IMR-90 (cell line): ENCODE data around the gene CTDP1. TPM values are rescaled to one million over a fixed set of nuclear protein-coding genes. Genes with fewer than 3 reads are reported as not detected.

Experiments
- ATAC-seq: fragments of 200-7000 bp; cut with Tn5 transposase; 2 replicates; pipeline ENCODE4 v1.9.1; 2020; ENCODE audit warnings: low read depth, mild to moderate bottlenecking, moderate library complexity
- BruUV-seq: library from RNA; stranded (reverse); fragments of 400-500 nt; replicated peaks from 2 replicates; lab custom pipeline; 2021; lab: Mats Ljungman, UMichigan
- CTCF ChIA-PET: fragments of 300-600 bp; formaldehyde crosslinking; extraction: SDS; loops from one replicate; lab custom pipeline; 2021; ENCODE audit warnings: antibody characterized with exemption; lab: Yijun Ruan, JAX
- POLR2A ChIA-PET: fragments of 300-600 bp; sonication (Branson Sonifier 250); formaldehyde crosslinking; loops from one replicate; lab custom pipeline; 2022; ENCODE audit warnings: antibody characterized with exemption; ENCODE audit not compliant: unreplicated experiment; lab: Charles Lee
- DNase-seq: peaks from one replicate; pipeline ENCODE4 v3.0.0; 2013
- H2AFZ ChIP-seq: replicated peaks from 2 replicates; pipeline ENCODE3; 2013; ENCODE audit warnings: low read length, mild to moderate bottlenecking; ENCODE audit not compliant: poor library complexity
- H2AK5ac ChIP-seq: 2 replicates; pipeline ENCODE4 v1.6.1; 2013; ENCODE audit warnings: low read depth, low read length, inconsistent platforms
- H2AK9ac ChIP-seq: replicated peaks from 2 replicates; pipeline ENCODE3; 2013; ENCODE audit warnings: mild to moderate bottlenecking, low read depth, low read length, moderate library complexity; ENCODE audit not compliant: poor library complexity
- H2BK120ac ChIP-seq: 2 replicates; pipeline ENCODE4 v1.6.1; 2013; ENCODE audit warnings: low read depth, low read length, inconsistent platforms
- H2BK15ac ChIP-seq: 3 replicates; pipeline ENCODE4 v1.6.1; 2013; ENCODE audit warnings: low read depth, low read length, inconsistent platforms
- H2BK20ac ChIP-seq: 2 replicates; pipeline ENCODE4 v1.6.1; 2013; ENCODE audit warnings: low read depth, mild to moderate bottlenecking, inconsistent platforms, low read length, moderate library complexity
- H2BK5ac ChIP-seq: 2 replicates; pipeline ENCODE4 v1.6.1; 2013; ENCODE audit warnings: mild to moderate bottlenecking, low read depth, low read length, inconsistent platforms; ENCODE audit not compliant: poor library complexity, severe bottlenecking
- H3K14ac ChIP-seq: replicated peaks from 2 replicates; pipeline ENCODE4 v1.6.1; 2013; ENCODE audit warnings: low read depth, low read length, inconsistent platforms
- H3K18ac ChIP-seq: 2 replicates; pipeline ENCODE4 v1.6.1; 2013; ENCODE audit warnings: low read depth, low read length, control low read depth
- H3K23ac ChIP-seq: 2 replicates; pipeline ENCODE4 v1.6.1; 2013; ENCODE audit warnings: low read depth, low read length, inconsistent platforms
- H3K27ac ChIP-seq: 2 replicates; pipeline ENCODE4 v1.5.1; 2013; ENCODE audit warnings: mild to moderate bottlenecking, control low read depth, low read length; ENCODE audit not compliant: insufficient read depth
- H3K27me3 ChIP-seq: 2 replicates; pipeline ENCODE4 v1.6.1; 2013; ENCODE audit warnings: low read length; ENCODE audit not compliant: control insufficient read depth, insufficient read depth
- H3K36me3 ChIP-seq: 2 replicates; pipeline ENCODE4 v1.6.1; 2013; ENCODE audit warnings: low read length, mixed read lengths; ENCODE audit not compliant: control insufficient read depth, insufficient read depth
- H3K4ac ChIP-seq: 2 replicates; pipeline ENCODE4 v1.6.1; 2013; ENCODE audit warnings: low read depth, low read length, inconsistent platforms
- H3K4me1 ChIP-seq: 2 replicates; pipeline ENCODE4 v1.6.1; 2013; ENCODE audit warnings: low read length, mixed read lengths; ENCODE audit not compliant: control insufficient read depth, insufficient read depth
- H3K4me2 ChIP-seq: 2 replicates; pipeline ENCODE4 v1.6.1; 2013; ENCODE audit warnings: low read depth, mild to moderate bottlenecking, control low read depth, low read length, moderate library complexity
- H3K4me3 ChIP-seq: 2 replicates; pipeline ENCODE4 v1.5.1; 2013; ENCODE audit warnings: low read depth, mild to moderate bottlenecking, control low read depth, low read length, moderate library complexity; ENCODE audit not compliant: insufficient read depth
- H3K56ac ChIP-seq: 2 replicates; pipeline ENCODE4 v1.6.1; 2013; ENCODE audit warnings: low read length, inconsistent platforms; ENCODE audit not compliant: insufficient read depth; ENCODE audit errors: extremely low read depth
- H3K79me1 ChIP-seq, 2 experiments: 2 replicates each; pipeline ENCODE4 v1.6.1; 2013; ENCODE audit warnings: low read length in 2 of 2, inconsistent platforms in 1 of 2, low read depth in 1 of 2
- H3K9ac ChIP-seq: 2 replicates; pipeline ENCODE4 v1.6.1; 2013; ENCODE audit warnings: low read depth, low read length, control low read depth
- H3K9me1 ChIP-seq: 2 replicates; pipeline ENCODE4 v1.6.1; 2013; ENCODE audit warnings: low read length, inconsistent platforms; ENCODE audit not compliant: insufficient read depth
- H3K9me3 ChIP-seq: 2 replicates; pipeline ENCODE4 v1.6.1; 2013; ENCODE audit warnings: low read length; ENCODE audit not compliant: control insufficient read depth, insufficient read depth
- H4K20me1 ChIP-seq: 2 replicates; pipeline ENCODE4 v1.6.1; 2013; ENCODE audit warnings: low read length, inconsistent platforms; ENCODE audit not compliant: insufficient read depth
- H4K5ac ChIP-seq: 2 replicates; pipeline ENCODE4 v1.6.1; 2013; ENCODE audit warnings: mild to moderate bottlenecking, low read depth, low read length, control low read depth
- H4K8ac ChIP-seq, 2 experiments: 2 replicates each; pipeline ENCODE4 v1.6.1; 2013; ENCODE audit warnings: low read depth in 2 of 2, low read length in 2 of 2, control low read depth in 1 of 2, inconsistent platforms in 1 of 2
- H4K91ac ChIP-seq: 2 replicates; pipeline ENCODE4 v1.6.1; 2013; ENCODE audit warnings: low read depth, low read length, inconsistent platforms; ENCODE audit not compliant: insufficient read depth
- BHLHE40 ChIP-seq: fragments of 150-350 bp; IDR thresholded peaks from 2 replicates; pipeline ENCODE4 v1.6.1; 2016; ENCODE audit warnings: mild to moderate bottlenecking, low read depth, low read length
- CEBPB ChIP-seq: IDR thresholded peaks from 2 replicates; pipeline ENCODE4 v1.6.1; 2012; ENCODE audit warnings: low read depth, low read length, improper control_type of control experiment
- CHD1 ChIP-seq: IDR thresholded peaks from 2 replicates; pipeline ENCODE4 v1.6.1; 2012; ENCODE audit warnings: low read depth, low read length, improper control_type of control experiment
- FOS ChIP-seq: fragments of 150-350 bp; IDR thresholded peaks from 2 replicates; pipeline ENCODE4 v1.6.1; 2016; ENCODE audit warnings: low read depth, low read length
- MAFK ChIP-seq: IDR thresholded peaks from 2 replicates; pipeline ENCODE4 v1.6.1; 2012; ENCODE audit warnings: low read depth, low read length, improper control_type of control experiment
- MAZ ChIP-seq: IDR thresholded peaks from 2 replicates; pipeline ENCODE4 v1.6.1; 2012; ENCODE audit warnings: low read depth, mild to moderate bottlenecking, low read length, improper control_type of control experiment, moderate library complexity, borderline replicate concordance
- MXI1 ChIP-seq: IDR thresholded peaks from 2 replicates; pipeline ENCODE4 v1.6.1; 2012; ENCODE audit warnings: low read depth, mild to moderate bottlenecking, low read length, moderate library complexity, borderline replicate concordance
- NFE2L2 ChIP-seq: fragments of 150-350 bp; IDR thresholded peaks from 2 replicates; pipeline ENCODE4 v1.6.1; 2016; ENCODE audit warnings: low read depth, mild to moderate bottlenecking, low read length
- POLR2A ChIP-seq: IDR thresholded peaks from 2 replicates; pipeline ENCODE4 v1.6.1; 2012; ENCODE audit warnings: mild to moderate bottlenecking, low read depth, low read length
- RAD21 ChIP-seq: IDR thresholded peaks from 2 replicates; pipeline ENCODE4 v1.6.1; 2012; ENCODE audit warnings: low read length, improper control_type of control experiment
- RCOR1 ChIP-seq: IDR thresholded peaks from 2 replicates; pipeline ENCODE4 v1.6.1; 2012; ENCODE audit warnings: mild to moderate bottlenecking, low read length, improper control_type of control experiment; ENCODE audit not compliant: insufficient replicate concordance
- RFX5 ChIP-seq: IDR thresholded peaks from 2 replicates; pipeline ENCODE4 v1.8.0; 2012; ENCODE audit warnings: low read depth, mild to moderate bottlenecking, low read length, moderate library complexity
- SMC3 ChIP-seq: fragments of 150-350 bp; IDR thresholded peaks from 2 replicates; pipeline ENCODE4 v1.6.1; 2016; ENCODE audit warnings: low read depth, mild to moderate bottlenecking, antibody characterized with exemption, low read length, moderate library complexity
- WGBS, 2 experiments: methylation state at CpG; one replicate each; pipeline versions ENCODE4 v1.1.5 to v1.1.7; 2013; ENCODE audit warnings: missing lambda C conversion rate in 2 of 2; ENCODE audit not compliant: insufficient read length in 1 of 2; ENCODE audit errors: extremely low coverage in 2 of 2; 5-methylcytosine and 5-hydroxymethylcytosine counted together
- dilution Hi-C: fragments of 300-500 bp; cut with HindIII; formaldehyde crosslinking; loops from one replicate; pipeline ENCODE4 v1.14.3; 2018; ENCODE audit warnings: low sequenced_read_pairs; ENCODE audit not compliant: unreplicated experiment
- in situ Hi-C: fragments of 300-500 bp; cut with MboI; formaldehyde crosslinking; loops from 3 replicates; pipeline ENCODE4 v1.14.3; 2019; ENCODE audit warnings: low sequenced_read_pairs, inconsistent platforms, mixed read lengths
- intact Hi-C: fragments of 100-400 bp; cut with micrococcal nuclease; formaldehyde crosslinking; loops from 2 replicates; pipeline ENCODE4 v1.10.0; 2022
- polyA plus RNA-seq, 3 experiments: library from polyadenylated mRNA; depleted of rRNA; stranded (reverse); fragments of >200 nt; gene quantifications; 2 replicates each; pipeline ENCODE4 v1.2.3, GENCODE V29; 2012; ENCODE audit warnings: low replicate concordance in 1 of 3
- total RNA-seq: library from RNA; depleted of rRNA; stranded (reverse); fragments of >200 nt; gene quantifications from 2 replicates; pipeline ENCODE4 v1.2.3, GENCODE V29; 2012
- TF ChIP-seq, protein P1 (sequence below): fragments of 150-350 bp; IDR thresholded peaks from 2 replicates; pipeline ENCODE4 v1.6.1; 2016; ENCODE audit warnings: low read depth, mild to moderate bottlenecking, low read length, moderate library complexity, borderline replicate concordance
- TF ChIP-seq, protein P2 (sequence below): fragments of 150-350 bp; IDR thresholded peaks from 2 replicates; pipeline ENCODE4 v1.6.1; 2017; ENCODE audit warnings: mild to moderate bottlenecking, antibody characterized with exemption, low read length, low read depth
- TF ChIP-seq, protein P3 (sequence below): conservative IDR thresholded peaks from 2 replicates; pipeline ENCODE4 v1.5.1; 2012; ENCODE audit warnings: mild to moderate bottlenecking, low read depth, low read length, improper control_type of control experiment

Gene CTDP1
- total and polyA plus RNA-seq, 2 of the 4 experiments (the other 2 are of a cell fraction) = 13.4 to 17.6 TPM

DNA sequence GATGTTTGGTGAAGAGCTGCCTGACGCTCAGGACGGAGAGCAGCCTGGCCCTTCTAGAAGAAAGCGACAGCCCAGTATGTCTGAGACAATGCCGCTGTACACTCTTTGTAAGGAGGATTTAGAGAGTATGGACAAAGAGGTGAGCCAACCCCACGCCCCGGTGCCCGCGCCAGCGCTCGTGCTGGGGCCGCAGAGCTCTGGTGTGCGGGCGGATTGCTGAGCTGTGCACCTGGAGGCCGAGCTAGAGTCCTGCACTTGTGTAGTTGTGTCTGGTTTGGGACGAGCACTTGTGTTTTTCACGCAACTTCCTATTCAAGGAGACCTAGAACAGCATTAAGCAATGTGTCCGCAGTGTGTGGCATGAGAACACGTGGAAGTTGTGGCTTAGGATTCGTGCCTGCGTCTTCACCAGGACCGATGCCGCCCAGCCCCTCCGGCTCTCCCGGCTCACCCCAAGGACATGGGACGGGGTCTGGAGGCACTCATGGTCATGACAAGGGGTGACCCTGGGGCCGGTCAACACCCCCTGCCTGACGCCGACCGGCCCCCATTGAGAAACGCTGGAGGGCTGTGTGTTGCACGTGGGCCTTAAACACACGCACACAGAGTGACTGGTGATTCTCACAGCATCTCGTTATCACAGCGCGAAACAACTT is 49.5 kb downstream of the CTDP1 start:
- no peak overlapping the region for H3K4me3 ChIP-seq
- H2AK9ac ChIP-seq = no peak overlapping the region
- H4K91ac ChIP-seq = no peak overlapping the region
- CTCF ChIA-PET = no interaction called here
- no peak overlapping the region for H2BK20ac ChIP-seq
- no peak overlapping the region for H3K56ac ChIP-seq
- H3K27me3 ChIP-seq = no peaks in the 10 kb centered on the region
- 95% methylated on average over 14 of the region's 35 CpGs; no CpG with 5 or more reads in 1 of the 2 experiments for WGBS, 2 experiments
- H4K20me1 ChIP-seq = no peaks in the 10 kb centered on the region
- H3K27ac ChIP-seq = no peak overlapping the region
- peaks cover 62% of the 10 kb centered on the region for H3K36me3 ChIP-seq
- no peak for DNase-seq
- no peak overlapping the region for H3K18ac ChIP-seq
- no peak overlapping the region for H3K9ac ChIP-seq
- no peak overlapping the region for H2AFZ ChIP-seq
- H2BK15ac ChIP-seq = no peak overlapping the region
- in situ Hi-C loops = no loop called here
- intact Hi-C loops = no loop called here
- H4K8ac ChIP-seq = no peak overlapping the region
- H4K5ac ChIP-seq = no peak overlapping the region
- peaks cover 28 to 46% of the 10 kb centered on the region in 2 experiments for H3K79me1 ChIP-seq
- dilution Hi-C loops = no loop called here
- no peak overlapping the region for H3K23ac ChIP-seq
- no peak for TF ChIP-seq RCOR1
- TF ChIP-seq MAFK = no peak
- TF ChIP-seq FOS = no peak
- TF ChIP-seq, protein P1, sequence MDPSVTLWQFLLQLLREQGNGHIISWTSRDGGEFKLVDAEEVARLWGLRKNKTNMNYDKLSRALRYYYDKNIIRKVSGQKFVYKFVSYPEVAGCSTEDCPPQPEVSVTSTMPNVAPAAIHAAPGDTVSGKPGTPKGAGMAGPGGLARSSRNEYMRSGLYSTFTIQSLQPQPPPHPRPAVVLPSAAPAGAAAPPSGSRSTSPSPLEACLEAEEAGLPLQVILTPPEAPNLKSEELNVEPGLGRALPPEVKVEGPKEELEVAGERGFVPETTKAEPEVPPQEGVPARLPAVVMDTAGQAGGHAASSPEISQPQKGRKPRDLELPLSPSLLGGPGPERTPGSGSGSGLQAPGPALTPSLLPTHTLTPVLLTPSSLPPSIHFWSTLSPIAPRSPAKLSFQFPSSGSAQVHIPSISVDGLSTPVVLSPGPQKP = no peak
- no peak for TF ChIP-seq RFX5
- TF ChIP-seq RAD21 = no peak
- TF ChIP-seq MAZ = no peak
- no peak for TF ChIP-seq NFE2L2
- TF ChIP-seq BHLHE40 = no peak
- no peak for TF ChIP-seq CEBPB
- TF ChIP-seq SMC3 = no peak
- no peak for TF ChIP-seq MXI1
- TF ChIP-seq CHD1 = no peak
- TF ChIP-seq, protein P2, sequence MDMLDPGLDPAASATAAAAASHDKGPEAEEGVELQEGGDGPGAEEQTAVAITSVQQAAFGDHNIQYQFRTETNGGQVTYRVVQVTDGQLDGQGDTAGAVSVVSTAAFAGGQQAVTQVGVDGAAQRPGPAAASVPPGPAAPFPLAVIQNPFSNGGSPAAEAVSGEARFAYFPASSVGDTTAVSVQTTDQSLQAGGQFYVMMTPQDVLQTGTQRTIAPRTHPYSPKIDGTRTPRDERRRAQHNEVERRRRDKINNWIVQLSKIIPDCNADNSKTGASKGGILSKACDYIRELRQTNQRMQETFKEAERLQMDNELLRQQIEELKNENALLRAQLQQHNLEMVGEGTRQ = no peak
- no peak for TF ChIP-seq POLR2A
- TF ChIP-seq, protein P3, sequence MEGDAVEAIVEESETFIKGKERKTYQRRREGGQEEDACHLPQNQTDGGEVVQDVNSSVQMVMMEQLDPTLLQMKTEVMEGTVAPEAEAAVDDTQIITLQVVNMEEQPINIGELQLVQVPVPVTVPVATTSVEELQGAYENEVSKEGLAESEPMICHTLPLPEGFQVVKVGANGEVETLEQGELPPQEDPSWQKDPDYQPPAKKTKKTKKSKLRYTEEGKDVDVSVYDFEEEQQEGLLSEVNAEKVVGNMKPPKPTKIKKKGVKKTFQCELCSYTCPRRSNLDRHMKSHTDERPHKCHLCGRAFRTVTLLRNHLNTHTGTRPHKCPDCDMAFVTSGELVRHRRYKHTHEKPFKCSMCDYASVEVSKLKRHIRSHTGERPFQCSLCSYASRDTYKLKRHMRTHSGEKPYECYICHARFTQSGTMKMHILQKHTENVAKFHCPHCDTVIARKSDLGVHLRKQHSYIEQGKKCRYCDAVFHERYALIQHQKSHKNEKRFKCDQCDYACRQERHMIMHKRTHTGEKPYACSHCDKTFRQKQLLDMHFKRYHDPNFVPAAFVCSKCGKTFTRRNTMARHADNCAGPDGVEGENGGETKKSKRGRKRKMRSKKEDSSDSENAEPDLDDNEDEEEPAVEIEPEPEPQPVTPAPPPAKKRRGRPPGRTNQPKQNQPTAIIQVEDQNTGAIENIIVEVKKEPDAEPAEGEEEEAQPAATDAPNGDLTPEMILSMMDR = no peak
- POLR2A ChIA-PET = no interaction called here
- H3K4me1 ChIP-seq = no peaks in the 10 kb centered on the region
- no peak overlapping the region for H3K14ac ChIP-seq
- H3K9me3 ChIP-seq = peaks cover 41% of the 10 kb centered on the region
- no peak overlapping the region for H2BK5ac ChIP-seq
- no peaks in the 10 kb centered on the region for H3K9me1 ChIP-seq
- no TSS peak for BruUV-seq
- H3K4me2 ChIP-seq = no peak overlapping the region
- no peak overlapping the region for H2BK120ac ChIP-seq
- H3K4ac ChIP-seq = no peak overlapping the region
- ATAC-seq = no peak
- no peak overlapping the region for H2AK5ac ChIP-seq
